HG03575 (cell line): Measurements from ENCODE around the gene SMIM33.

ENCODE experiments used
- ATAC-seq: cut with Tn5 transposase; IDR thresholded peaks from one replicate; pipeline ENCODE4 v1.9.1; 2021; ENCODE audit not compliant: unreplicated experiment, insufficient number of reproducible peaks, low FRiP score; ENCODE audit errors: extremely low read depth

Gene SMIM33

GRCh38 chr5:139513852-139514485, 43.2 kb downstream of the SMIM33 start:
- no peak for ATAC-seq

- ATAC-seq, result no peak
Measured at GRCh38 chr5:139514486-139514856, 43.7 kb downstream of the SMIM33 start.

GRCh38 chr5:139517683-139518564, 47.1 kb downstream of the SMIM33 start:
- ATAC-seq, result no peak
